DND-41 (cell line): ENCODE data around the gene CDHR3.

Experiments
- ATAC-seq: fragments of 200-7000 bp; cut with Tn5 transposase; 3 replicates; pipeline ENCODE4 v1.9.1; 2021; ENCODE audit warnings: low read depth; ENCODE audit not compliant: insufficient read depth
- DNase-seq: peaks from one replicate; pipeline ENCODE4 v3.0.0-alpha.2; 2020
- H2AFZ ChIP-seq: 2 replicates; pipeline ENCODE4 v1.6.0; 2012; ENCODE audit warnings: low read depth, low read length
- H3K27ac ChIP-seq: 2 replicates; pipeline ENCODE4 v1.5.1; 2012; ENCODE audit warnings: low read length, inconsistent platforms
- H3K27me3 ChIP-seq: fragments of 200-600 bp; sonication (generic); 2 replicates; pipeline ENCODE4 v1.6.0; 2012; ENCODE audit warnings: low read length, mild to moderate bottlenecking, inconsistent platforms; ENCODE audit not compliant: insufficient read depth, poor library complexity
- H3K36me3 ChIP-seq: 2 replicates; pipeline ENCODE4 v1.5.1; 2012; ENCODE audit warnings: low read length, inconsistent platforms; ENCODE audit not compliant: insufficient read depth
- H3K4me1 ChIP-seq: 2 replicates; pipeline ENCODE4 v1.5.1; 2012; ENCODE audit warnings: mild to moderate bottlenecking, low read length; ENCODE audit not compliant: insufficient read depth
- H3K4me2 ChIP-seq: 2 replicates; pipeline ENCODE4 v1.6.0; 2012; ENCODE audit warnings: mild to moderate bottlenecking, moderate library complexity, low read length, inconsistent platforms; ENCODE audit not compliant: insufficient read depth
- H3K4me3 ChIP-seq, 2 experiments: fragments of 200-600 bp in 1 of 2; shearing (Covaris generic) in 1 of 2; 2 replicates each; pipeline ENCODE4 v1.5.1; 2012 to 2016; ENCODE audit warnings: inconsistent platforms in 2 of 2, low read length in 2 of 2, mild to moderate bottlenecking in 2 of 2, low read depth in 1 of 2, moderate library complexity in 1 of 2
- H3K79me2 ChIP-seq: 2 replicates; pipeline ENCODE4 v1.6.0; 2012; ENCODE audit warnings: low read length, inconsistent platforms; ENCODE audit not compliant: insufficient read depth
- H3K9ac ChIP-seq: 2 replicates; pipeline ENCODE4 v1.6.0; 2012; ENCODE audit warnings: low read depth, mild to moderate bottlenecking, inconsistent platforms, low read length, moderate library complexity
- H3K9me3 ChIP-seq: 2 replicates; pipeline ENCODE4 v1.5.1; 2012; ENCODE audit warnings: low read length, moderate library complexity, mild to moderate bottlenecking, inconsistent platforms; ENCODE audit not compliant: insufficient read depth, severe bottlenecking
- H4K20me1 ChIP-seq: 2 replicates; pipeline ENCODE4 v1.6.0; 2012; ENCODE audit warnings: low read length; ENCODE audit not compliant: insufficient read depth
- EZH2 ChIP-seq: IDR thresholded peaks from 3 replicates; pipeline ENCODE4 v1.6.1; 2012; ENCODE audit warnings: borderline replicate concordance, low read depth, mild to moderate bottlenecking, moderate library complexity, low read length, inconsistent platforms; ENCODE audit not compliant: severe bottlenecking
- TF ChIP-seq, protein P1 (sequence below): IDR thresholded peaks from 2 replicates; pipeline ENCODE4 v1.5.1; 2012; ENCODE audit warnings: borderline replicate concordance, low read length, moderate library complexity, mild to moderate bottlenecking; ENCODE audit not compliant: poor library complexity, severe bottlenecking; ENCODE audit errors: extremely low read depth

The CDHR3 gene

DNA sequence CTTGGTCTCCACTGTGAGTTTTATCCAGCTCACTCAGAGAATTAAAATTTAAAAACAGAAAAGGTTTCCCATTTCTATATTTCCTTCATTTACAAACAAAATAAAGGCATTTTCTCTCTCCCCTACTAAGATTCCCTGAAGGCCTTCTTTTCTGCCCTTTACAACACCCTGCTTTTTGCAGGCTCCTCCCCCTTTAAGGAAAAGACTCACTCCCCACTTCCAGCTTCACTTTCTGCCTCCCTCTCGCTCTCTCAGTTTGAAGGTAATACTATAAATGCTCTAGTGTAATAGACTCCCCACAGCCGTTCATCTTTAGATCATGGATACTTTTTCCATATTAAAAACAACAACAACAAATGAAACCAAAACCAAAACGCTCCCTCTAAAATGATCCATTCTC, 53.3 kb downstream of the CDHR3 start:
- Histone ChIP-seq H3K4me1 (no peaks in the 10 kb centered on the region), H3K4me3 (no peak overlapping the region), H4K20me1 (peaks cover 20% of the 10 kb centered on the region), H3K9ac (no peak overlapping the region), H3K4me2 (no peak overlapping the region), H3K27ac (no peak overlapping the region), H3K9me3 (no peaks in the 10 kb centered on the region), H3K79me2 (no peaks in the 10 kb centered on the region), H3K27me3 (peaks cover 73% of the 10 kb centered on the region), H2AFZ (no peak overlapping the region), H3K36me3 (no peaks in the 10 kb centered on the region)
- ATAC-seq, result no peak
- no peak for TF ChIP-seq EZH2
- TF ChIP-seq, protein P1, sequence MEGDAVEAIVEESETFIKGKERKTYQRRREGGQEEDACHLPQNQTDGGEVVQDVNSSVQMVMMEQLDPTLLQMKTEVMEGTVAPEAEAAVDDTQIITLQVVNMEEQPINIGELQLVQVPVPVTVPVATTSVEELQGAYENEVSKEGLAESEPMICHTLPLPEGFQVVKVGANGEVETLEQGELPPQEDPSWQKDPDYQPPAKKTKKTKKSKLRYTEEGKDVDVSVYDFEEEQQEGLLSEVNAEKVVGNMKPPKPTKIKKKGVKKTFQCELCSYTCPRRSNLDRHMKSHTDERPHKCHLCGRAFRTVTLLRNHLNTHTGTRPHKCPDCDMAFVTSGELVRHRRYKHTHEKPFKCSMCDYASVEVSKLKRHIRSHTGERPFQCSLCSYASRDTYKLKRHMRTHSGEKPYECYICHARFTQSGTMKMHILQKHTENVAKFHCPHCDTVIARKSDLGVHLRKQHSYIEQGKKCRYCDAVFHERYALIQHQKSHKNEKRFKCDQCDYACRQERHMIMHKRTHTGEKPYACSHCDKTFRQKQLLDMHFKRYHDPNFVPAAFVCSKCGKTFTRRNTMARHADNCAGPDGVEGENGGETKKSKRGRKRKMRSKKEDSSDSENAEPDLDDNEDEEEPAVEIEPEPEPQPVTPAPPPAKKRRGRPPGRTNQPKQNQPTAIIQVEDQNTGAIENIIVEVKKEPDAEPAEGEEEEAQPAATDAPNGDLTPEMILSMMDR, result no peak
- DNase-seq, result no peak

DNA sequence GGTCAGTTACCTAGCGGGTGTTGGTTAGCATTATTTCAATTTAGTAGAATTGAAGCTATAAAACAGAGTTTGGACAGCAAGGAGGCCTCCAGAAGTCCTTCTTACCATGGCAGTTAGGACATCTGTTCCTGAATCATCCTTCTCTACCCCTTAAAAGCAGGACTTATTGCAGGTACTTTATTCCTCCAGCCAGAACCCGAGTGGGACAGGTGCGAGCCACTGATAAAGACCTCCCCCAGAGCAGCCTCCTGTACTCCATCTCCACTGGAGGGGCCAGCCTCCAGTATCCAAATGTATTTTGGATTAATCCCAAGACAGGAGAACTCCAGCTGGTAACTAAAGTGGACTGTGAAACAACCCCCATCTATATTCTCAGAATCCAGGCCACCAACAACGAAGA, 54.6 kb downstream of the CDHR3 start:
- H3K9me3 ChIP-seq, result no peaks in the 10 kb centered on the region

DNA sequence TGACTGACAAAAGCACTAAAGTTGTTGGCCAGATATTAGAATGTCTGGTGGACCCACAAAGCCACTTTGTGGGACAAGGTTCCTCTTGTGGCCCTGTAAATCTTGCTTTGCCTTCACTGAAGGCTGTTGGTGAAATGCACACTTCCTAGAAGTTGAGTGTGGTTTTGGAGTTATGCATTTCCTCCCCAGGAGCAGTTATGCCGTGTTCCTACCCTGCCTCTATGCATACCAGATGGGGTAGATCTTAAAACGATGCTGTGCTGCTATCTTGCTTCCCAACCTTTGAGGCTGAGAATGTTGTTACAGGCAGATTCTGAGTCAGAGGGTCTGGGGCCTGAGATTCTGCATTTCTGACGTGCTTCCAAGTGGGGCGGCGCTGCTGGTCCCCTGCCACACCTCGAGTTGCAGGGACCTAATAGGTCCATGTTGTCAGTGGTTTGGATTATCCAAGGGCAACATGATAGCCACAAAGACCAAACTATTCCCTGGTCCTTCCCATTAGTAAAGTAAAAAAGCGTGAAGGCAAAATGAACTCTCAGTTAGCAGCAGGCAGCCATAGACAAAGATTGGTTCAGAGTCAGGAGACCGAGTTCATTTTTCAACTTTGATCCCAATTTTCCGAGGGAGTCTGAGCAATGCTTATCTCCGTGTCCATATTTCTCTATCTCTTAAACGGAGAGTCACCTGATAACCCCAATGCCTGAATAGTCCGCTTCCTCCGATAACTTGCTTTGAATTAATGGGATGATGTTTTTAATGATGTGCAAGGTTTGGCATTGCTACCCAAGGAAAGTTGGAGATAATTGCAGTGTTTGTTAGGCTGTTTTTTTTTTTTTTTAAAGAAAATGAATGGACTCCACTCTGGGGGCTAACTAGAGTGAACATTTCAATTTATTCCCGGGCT, 55.8 kb downstream of the CDHR3 start:
- H3K4me3 ChIP-seq, result no peak overlapping the region
- TF ChIP-seq, protein P1, result no peak
- no peak for TF ChIP-seq EZH2

More for the DNA sequence above, 54.6 kb downstream of the CDHR3 start:
- Histone ChIP-seq H3K27me3 (peaks cover 67% of the 10 kb centered on the region), H3K27ac (no peak overlapping the region), H3K4me1 (no peaks in the 10 kb centered on the region), H3K4me2 (no peak overlapping the region), H2AFZ (no peak overlapping the region), H4K20me1 (peaks cover 25% of the 10 kb centered on the region), H3K9ac (no peak overlapping the region), H3K4me3 (no peak overlapping the region), H3K36me3 (no peaks in the 10 kb centered on the region), H3K79me2 (no peaks in the 10 kb centered on the region)
- no peak for ATAC-seq
- DNase-seq, result no peak
- TF ChIP-seq, protein P1, result no peak
- no peak for TF ChIP-seq EZH2

More for the DNA sequence above, 55.8 kb downstream of the CDHR3 start:
- Histone ChIP-seq H3K4me2 (no peak overlapping the region), H3K27ac (no peak overlapping the region), H3K4me1 (no peaks in the 10 kb centered on the region), H3K36me3 (no peaks in the 10 kb centered on the region), H3K27me3 (peaks cover 67% of the 10 kb centered on the region), H3K9ac (no peak overlapping the region), H4K20me1 (peaks cover 33% of the 10 kb centered on the region), H2AFZ (no peak overlapping the region), H3K79me2 (no peaks in the 10 kb centered on the region), H3K9me3 (no peaks in the 10 kb centered on the region)
- no peak for ATAC-seq
- DNase-seq, result no peak
